ENCODE data around the gene HLA-DOA. TPM values are rescaled to one million over a fixed set of nuclear protein-coding genes. Genes with fewer than 3 reads are reported as not detected.

The HLA-DOA gene
- total RNA-seq, 2 donors from 2014 or later: 7.2 to 14.6 TPM

GRCh38 chr6:32995448-32995847 is 13.9 kb downstream of the HLA-DOA start:
- Histone ChIP-seq H3K4me3 (no peak overlapping the region), H3K9me3 (no peaks in the 10 kb centered on the region), H3K36me3 (no peaks in the 10 kb centered on the region), H3K27me3 (replicated peaks; ENCODE audit: insufficient read depth) (no peaks in the 10 kb centered on the region), H3K4me1 (replicated peaks) (no peaks in the 10 kb centered on the region), H3K27ac (no peak overlapping the region)
- TF ChIP-seq POLR2AphosphoS5 (IDR thresholded peaks at IDR 0.05): no peak
- TF ChIP-seq POLR2A (IDR thresholded peaks at IDR 0.05): no peak
- TF ChIP-seq CTCF (IDR thresholded peaks at IDR 0.05): no peak
- WGBS: 31% methylated on average over 2 of the region's 2 CpGs
- no peak for DNase-seq (ENCODE audit: low spot score)
- intact Hi-C loops (cut with DNase I): no loop called here

- TF ChIP-seq POLR2AphosphoS5 (IDR thresholded peaks at IDR 0.05) (no peak), CTCF (IDR thresholded peaks at IDR 0.05) (no peak), POLR2A (IDR thresholded peaks at IDR 0.05) (no peak)
- WGBS: 87% methylated on average over 9 of the region's 9 CpGs
- H3K27ac ChIP-seq: no peak overlapping the region
Measured at GRCh38 chr6:32993363-32993973, 15.9 kb downstream of the HLA-DOA start.

GRCh38 chr6:32991972-32992371 is 17.4 kb downstream of the HLA-DOA start:
- H3K36me3 ChIP-seq: no peaks in the 10 kb centered on the region
- no peak for DNase-seq (ENCODE audit: low spot score)
- no peaks in the 10 kb centered on the region for H3K9me3 ChIP-seq
- TF ChIP-seq POLR2AphosphoS5 (IDR thresholded peaks at IDR 0.05) (no peak), POLR2A (IDR thresholded peaks at IDR 0.05) (no peak), CTCF (IDR thresholded peaks at IDR 0.05) (no peak)
- no peaks in the 10 kb centered on the region for H3K27me3 ChIP-seq (replicated peaks; ENCODE audit: insufficient read depth)
- no peak overlapping the region for H3K27ac ChIP-seq
- intact Hi-C loops (cut with DNase I): no loop called here
- H3K4me3 ChIP-seq: no peak overlapping the region
- 66% methylated on average over 4 of the region's 4 CpGs for WGBS
- H3K4me1 ChIP-seq (replicated peaks): no peaks in the 10 kb centered on the region

More at GRCh38 chr6:32993363-32993973, 15.9 kb downstream of the HLA-DOA start:
- intact Hi-C loops (cut with DNase I): no loop called here
- no peaks in the 10 kb centered on the region for H3K4me1 ChIP-seq (replicated peaks)
- no peak for DNase-seq (ENCODE audit: low spot score)
- no peak overlapping the region for H3K4me3 ChIP-seq
- no peaks in the 10 kb centered on the region for H3K27me3 ChIP-seq (replicated peaks; ENCODE audit: insufficient read depth)
- no peaks in the 10 kb centered on the region for H3K36me3 ChIP-seq
- H3K9me3 ChIP-seq: no peaks in the 10 kb centered on the region

GRCh38 chr6:32989368-32989767 is 20.0 kb downstream of the HLA-DOA start:
- TF ChIP-seq CTCF (IDR thresholded peaks at IDR 0.05): no peak
- no peak for TF ChIP-seq POLR2AphosphoS5 (IDR thresholded peaks at IDR 0.05)
- no peak for TF ChIP-seq POLR2A (IDR thresholded peaks at IDR 0.05)
- intact Hi-C loops (cut with DNase I): no loop called here
- H3K36me3 ChIP-seq: no peaks in the 10 kb centered on the region
- H3K27me3 ChIP-seq (replicated peaks; ENCODE audit: insufficient read depth): no peaks in the 10 kb centered on the region
- no peaks in the 10 kb centered on the region for H3K9me3 ChIP-seq
- H3K4me1 ChIP-seq (replicated peaks): peaks cover 4% of the 10 kb centered on the region
- 90% methylated on average over 1 of the region's 1 CpG for WGBS
- no peak for DNase-seq (ENCODE audit: low spot score)
- no peak overlapping the region for H3K27ac ChIP-seq
- H3K4me3 ChIP-seq: no peak overlapping the region
